PC-3 (cell line): Measurements from ENCODE around the gene IRX1. TPM values are rescaled to one million over a fixed set of nuclear protein-coding genes. Genes with fewer than 3 reads are reported as not detected.

Source experiments
- ATAC-seq: fragments of 200-7000 bp; cut with Tn5 transposase; 2 replicates; pipeline ENCODE4 v1.9.1; 2020; ENCODE audit warnings: mild to moderate bottlenecking, moderate library complexity
- BruUV-seq: library from RNA; stranded (reverse); fragments of 400-500 nt; replicated peaks from 2 replicates; lab custom pipeline; 2021; lab: Mats Ljungman, UMichigan
- CTCF ChIA-PET: fragments of 300-600 bp; sonication (Branson Sonifier 250); formaldehyde crosslinking; loops from one replicate; lab custom pipeline; 2022; ENCODE audit warnings: antibody characterized with exemption; lab: Charles Lee
- POLR2A ChIA-PET: fragments of 300-600 bp; sonication (Branson Sonifier 250); formaldehyde crosslinking; loops from one replicate; lab custom pipeline; 2022; ENCODE audit warnings: antibody characterized with exemption; ENCODE audit not compliant: unreplicated experiment; lab: Charles Lee
- DNase-seq: peaks from one replicate; pipeline ENCODE4 v3.0.0-alpha.2; 2015
- H2AFZ ChIP-seq: fragments of 300-600 bp; sonication (generic); 2 replicates; pipeline ENCODE4 v1.6.0; 2016; ENCODE audit warnings: antibody characterized with exemption, low read length
- H3F3A ChIP-seq: fragments of 300-600 bp; sonication (generic); one replicate; pipeline ENCODE4 v1.6.0; 2017; ENCODE audit warnings: antibody characterized with exemption, low read length, control low read depth, mild to moderate bottlenecking; ENCODE audit not compliant: unreplicated experiment
- H3K27ac ChIP-seq: fragments of 300-600 bp; sonication (generic); 2 replicates; pipeline ENCODE4 v1.5.1; 2016; ENCODE audit warnings: mild to moderate bottlenecking, low read length
- H3K27me3 ChIP-seq: fragments of 300-600 bp; sonication (generic); 2 replicates; pipeline ENCODE4 v1.6.1; 2016; ENCODE audit warnings: low read length, mixed read lengths
- H3K36me3 ChIP-seq: fragments of 300-600 bp; sonication (generic); 2 replicates; pipeline ENCODE4 v1.6.1; 2016; ENCODE audit warnings: low read depth, mixed run types, low read length, mixed read lengths
- H3K4me1 ChIP-seq: fragments of 300-600 bp; sonication (generic); 2 replicates; pipeline ENCODE4 v1.5.1; 2016; ENCODE audit warnings: low read length; ENCODE audit not compliant: insufficient read depth
- H3K4me2 ChIP-seq: fragments of 300-600 bp; sonication (generic); 2 replicates; pipeline ENCODE4 v1.6.0; 2016; ENCODE audit warnings: low read length
- H3K4me3 ChIP-seq: fragments of 300-600 bp; sonication (generic); 2 replicates; pipeline ENCODE4 v1.5.1; 2016; ENCODE audit warnings: mild to moderate bottlenecking, low read length, mixed read lengths
- H3K79me2 ChIP-seq: fragments of 300-600 bp; sonication (generic); 2 replicates; pipeline ENCODE4 v1.6.1; 2017; ENCODE audit warnings: low read length, mixed read lengths
- H3K9ac ChIP-seq: fragments of 300-600 bp; sonication (generic); 2 replicates; pipeline ENCODE4 v1.6.0; 2016; ENCODE audit warnings: mild to moderate bottlenecking, low read length
- H3K9me2 ChIP-seq: fragments of 300-600 bp; sonication (generic); replicated peaks from 2 replicates; pipeline ENCODE4 v1.6.1; 2016; ENCODE audit warnings: mixed run types, low read length, mixed read lengths
- H3K9me3 ChIP-seq: fragments of 300-600 bp; sonication (generic); 2 replicates; pipeline ENCODE4 v1.6.1; 2016; ENCODE audit warnings: low read length, mixed read lengths
- H4K20me1 ChIP-seq: fragments of 300-600 bp; sonication (generic); 2 replicates; pipeline ENCODE4 v1.6.1; 2016; ENCODE audit warnings: low read length, mixed read lengths
- CTCF ChIP-seq: fragments of 300-600 bp; sonication (generic); conservative IDR thresholded peaks from 2 replicates; pipeline ENCODE4 v1.5.1; 2017; ENCODE audit warnings: antibody characterized with exemption, low read depth, mild to moderate bottlenecking, low read length
- EZH2 ChIP-seq: fragments of 300-600 bp; sonication (generic); IDR thresholded peaks from one replicate; pipeline ENCODE4 v1.6.1; 2017; ENCODE audit warnings: antibody characterized with exemption, mild to moderate bottlenecking, low read length; ENCODE audit not compliant: unreplicated experiment
- EZH2phosphoT487 ChIP-seq: fragments of 300-600 bp; sonication (generic); IDR thresholded peaks from 2 replicates; pipeline ENCODE4 v1.6.1; 2018; ENCODE audit warnings: mild to moderate bottlenecking, antibody characterized with exemption, low read length, borderline replicate concordance
- intact Hi-C: fragments of 100-400 bp; cut with micrococcal nuclease; formaldehyde crosslinking; loops from 2 replicates; pipeline ENCODE4 v1.9.0; 2023
- total RNA-seq: library from RNA; depleted of rRNA; stranded (reverse); fragments of >200 nt; gene quantifications from 2 replicates; pipeline ENCODE4 v1.2.3, GENCODE V29; 2014

The IRX1 gene
- total RNA-seq, 1 experiment from 2014 or later: not detected

- Histone ChIP-seq H3K4me3 (no peak overlapping the region), H3K79me2 (no peaks in the 10 kb centered on the region), H3K4me1 (no peaks in the 10 kb centered on the region), H3K27ac (no peak overlapping the region), H3K9me2 (no peaks in the 10 kb centered on the region), H3K36me3 (no peaks in the 10 kb centered on the region), H3F3A (no peaks in the 10 kb centered on the region), H4K20me1 (no peaks in the 10 kb centered on the region), H3K27me3 (no peaks in the 10 kb centered on the region), H3K9me3 (0 out of 2 replicates have a peak, but pooled peaks cover 6% of the 10 kb centered on the region), H3K4me2 (no peak overlapping the region), H2AFZ (no peak overlapping the region), H3K9ac (no peak overlapping the region)
- POLR2A ChIA-PET: no interaction called here
- no peak for TF ChIP-seq CTCF
- CTCF ChIA-PET: interaction anchor here (0.6 kb wide), 1 partner anchor 94 kb away, joined by 3 read pairs; no protein-coding TSS in a partner anchor
- DNase-seq: no peak
- intact Hi-C loops: no loop called here
- no peak for ATAC-seq
- no TSS peak for BruUV-seq
Measured at GRCh38 chr5:3601911-3602782, 6.5 kb downstream of the IRX1 start.

GRCh38 chr5:3602785-3603502, 7.3 kb downstream of the IRX1 start:
- Histone ChIP-seq H3K4me1 (no peaks in the 10 kb centered on the region), H3K27ac (no peak overlapping the region), H3F3A (no peaks in the 10 kb centered on the region), H3K4me2 (no peak overlapping the region), H3K27me3 (no peaks in the 10 kb centered on the region), H4K20me1 (no peaks in the 10 kb centered on the region), H3K9me3 (0 out of 2 replicates have a peak, but pooled peaks cover 9% of the 10 kb centered on the region), H2AFZ (no peak overlapping the region), H3K36me3 (no peaks in the 10 kb centered on the region), H3K9ac (no peak overlapping the region), H3K79me2 (no peaks in the 10 kb centered on the region), H3K4me3 (no peak overlapping the region), H3K9me2 (no peaks in the 10 kb centered on the region)
- ChIA-PET CTCF (interaction anchor here (0.6 kb wide), 1 partner anchor 95 kb away, joined by 3 read pairs; no protein-coding TSS in a partner anchor), POLR2A (no interaction called here)
- TF ChIP-seq EZH2: no peak
- TF ChIP-seq CTCF: no peak
- no peak for TF ChIP-seq EZH2phosphoT487
- ATAC-seq: no peak
- DNase-seq: no peak
- BruUV-seq: no TSS peak
- intact Hi-C loops: no loop called here
